Kidney epithelial cell (primary cell): Measurements from ENCODE around the gene NOP9. TPM values are rescaled to one million over a fixed set of nuclear protein-coding genes. Genes with fewer than 3 reads are reported as not detected.

ENCODE experiments used
- DNase-seq: peaks from one replicate; pipeline ENCODE4 v3.0.0-alpha.2; 2010; ENCODE audit warnings: low read depth
- H3K27me3 ChIP-seq: 2 replicates; pipeline ENCODE4 v1.6.0; 2011; ENCODE audit warnings: low read length; ENCODE audit not compliant: control insufficient read depth, insufficient read depth
- H3K36me3 ChIP-seq: 2 replicates; pipeline ENCODE4 v1.5.1; 2011; ENCODE audit warnings: low read length; ENCODE audit not compliant: control insufficient read depth, insufficient read depth
- H3K4me3 ChIP-seq: 2 replicates; pipeline ENCODE4 v1.5.1; 2011; ENCODE audit warnings: low read depth, mild to moderate bottlenecking, control low read depth, low read length
- CTCF ChIP-seq: IDR thresholded peaks from 2 replicates; pipeline ENCODE4 v1.5.1; 2011; ENCODE audit warnings: mild to moderate bottlenecking, moderate library complexity, low read length, control low read depth, inconsistent platforms; ENCODE audit not compliant: insufficient read depth, poor library complexity, severe bottlenecking
- total RNA-seq: library from RNA; depleted of rRNA; stranded (reverse); fragments of >200 nt; gene quantifications from 2 replicates; pipeline ENCODE4 v1.2.3, GENCODE V29; 2015

Gene NOP9
- total RNA-seq, 1 donor from 2014 or later, result 28.7 TPM

- no peak for DNase-seq
- no peak for TF ChIP-seq CTCF
- H3K27me3 ChIP-seq, result peaks cover 41% of the 10 kb centered on the region
- H3K36me3 ChIP-seq, result no peaks in the 10 kb centered on the region
- H3K4me3 ChIP-seq, result no peak overlapping the region
These were observed 39.2 kb downstream of the NOP9 start for GRCh38 chr14:24338843-24339242.

- Histone ChIP-seq H3K27me3 (peaks cover 34% of the 10 kb centered on the region), H3K36me3 (no peaks in the 10 kb centered on the region), H3K4me3 (peak within 1 kb of the TSS; percentile 3)
- no peak for DNase-seq
- no peak for TF ChIP-seq CTCF
These were observed 39.9 kb downstream of the NOP9 start, which contains the start of gene RIPK3 for GRCh38 chr14:24339284-24340151. RIPK3 (minus strand) TSS chr14:24339991; CDS start chr14:24339826, 165 bp downstream.

- H3K36me3 ChIP-seq, result no peaks in the 10 kb centered on the region
These were observed 41.0 kb downstream of the NOP9 start for GRCh38 chr14:24340606-24341005.

GRCh38 chr14:24342889-24343288 lies 43.2 kb downstream of the NOP9 start:
- no peak for TF ChIP-seq CTCF
- H3K27me3 ChIP-seq, result peaks cover 25% of the 10 kb centered on the region

More at GRCh38 chr14:24340606-24341005, 41.0 kb downstream of the NOP9 start:
- Histone ChIP-seq H3K4me3 (no peak overlapping the region), H3K27me3 (peaks cover 26% of the 10 kb centered on the region)
- no peak for TF ChIP-seq CTCF
- DNase-seq, result no peak

GRCh38 chr14:24343795-24344660 lies 44.4 kb downstream of the NOP9 start:
- H3K27me3 ChIP-seq, result peaks cover 20% of the 10 kb centered on the region

More at GRCh38 chr14:24342889-24343288, 43.2 kb downstream of the NOP9 start:
- no peak for DNase-seq
- Histone ChIP-seq H3K36me3 (no peaks in the 10 kb centered on the region), H3K4me3 (no peak overlapping the region)

More at GRCh38 chr14:24343795-24344660, 44.4 kb downstream of the NOP9 start:
- Histone ChIP-seq H3K4me3 (no peak overlapping the region), H3K36me3 (no peaks in the 10 kb centered on the region)
- DNase-seq, result no peak
- no peak for TF ChIP-seq CTCF
